ENCODE data around the gene POLR2J3.
"Not testable (repeated sequence)": the region's sequence is repeated elsewhere in the genome, so short reads cannot be mapped to it uniquely, and the experiment has no call there.

GRCh38 chr7:102531583-102531982, 40.8 kb downstream of the POLR2J3 start:
- not testable (repeated sequence) for TF ChIP-seq CTCF (IDR thresholded peaks at IDR 0.05); ZFX (IDR thresholded peaks at IDR 0.05; ENCODE audit: borderline replicate concordance)
